Femur (tissue), 1 donor: ENCODE data around the gene LRRK1.

Experiments used
- DNase-seq: peaks from one replicate; pipeline ENCODE4 v3.0.0-alpha.2; 2017

Gene LRRK1

DNA sequence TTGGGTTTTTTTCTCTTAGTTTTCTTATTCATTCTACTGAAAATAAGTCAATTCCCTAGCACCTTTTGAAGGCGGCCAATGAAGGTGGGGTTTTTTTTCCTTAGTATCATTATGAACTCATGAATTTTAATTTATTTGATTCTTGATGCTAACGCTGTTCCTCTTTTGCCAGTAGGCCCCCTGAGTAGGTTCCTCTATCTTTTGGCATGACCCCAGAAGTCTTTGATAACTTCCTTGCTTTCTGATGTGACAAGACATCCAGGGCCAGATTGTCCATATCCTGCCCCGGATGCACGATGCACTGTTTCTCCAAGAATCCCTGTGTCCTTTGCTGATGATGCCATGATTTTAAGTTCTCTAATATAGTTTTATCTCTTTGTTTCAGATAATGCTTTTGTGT is 20.6 kb downstream of the LRRK1 start:
- no peak for DNase-seq

DNA sequence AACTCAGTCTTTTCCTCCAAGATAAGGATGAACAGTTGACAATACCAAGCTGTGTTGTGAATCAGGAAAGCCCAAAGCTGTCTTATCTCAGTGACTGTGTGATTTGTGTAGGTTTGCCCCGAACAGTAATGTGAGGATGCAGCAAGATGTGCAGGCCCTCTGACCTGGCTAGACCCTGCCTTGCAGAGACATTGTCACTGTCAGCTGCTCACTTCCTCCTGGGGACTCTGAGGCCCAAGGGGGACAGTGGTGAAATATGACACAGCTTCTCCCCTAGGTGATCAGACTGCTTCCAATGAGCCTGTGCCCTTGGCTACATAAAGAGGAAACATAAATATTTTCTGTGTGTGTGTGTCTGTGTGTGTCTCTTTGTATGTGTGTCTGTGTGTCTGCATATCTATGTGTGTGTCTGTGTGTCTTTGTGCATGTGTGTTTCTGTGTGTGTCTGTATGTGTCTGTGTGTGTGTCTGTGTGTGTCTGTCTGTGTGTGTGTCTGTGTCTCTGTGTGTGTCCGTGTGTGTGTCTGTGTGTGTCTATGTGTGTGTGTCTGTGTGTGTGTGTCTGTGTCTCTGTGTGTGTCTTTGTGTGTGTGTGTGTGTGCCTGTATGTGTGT is 21.7 kb downstream of the LRRK1 start:
- no peak for DNase-seq

- DNase-seq, result no peak
Observed at GRCh38 chr15:100941536-100941935, 22.4 kb downstream of the LRRK1 start.

DNA sequence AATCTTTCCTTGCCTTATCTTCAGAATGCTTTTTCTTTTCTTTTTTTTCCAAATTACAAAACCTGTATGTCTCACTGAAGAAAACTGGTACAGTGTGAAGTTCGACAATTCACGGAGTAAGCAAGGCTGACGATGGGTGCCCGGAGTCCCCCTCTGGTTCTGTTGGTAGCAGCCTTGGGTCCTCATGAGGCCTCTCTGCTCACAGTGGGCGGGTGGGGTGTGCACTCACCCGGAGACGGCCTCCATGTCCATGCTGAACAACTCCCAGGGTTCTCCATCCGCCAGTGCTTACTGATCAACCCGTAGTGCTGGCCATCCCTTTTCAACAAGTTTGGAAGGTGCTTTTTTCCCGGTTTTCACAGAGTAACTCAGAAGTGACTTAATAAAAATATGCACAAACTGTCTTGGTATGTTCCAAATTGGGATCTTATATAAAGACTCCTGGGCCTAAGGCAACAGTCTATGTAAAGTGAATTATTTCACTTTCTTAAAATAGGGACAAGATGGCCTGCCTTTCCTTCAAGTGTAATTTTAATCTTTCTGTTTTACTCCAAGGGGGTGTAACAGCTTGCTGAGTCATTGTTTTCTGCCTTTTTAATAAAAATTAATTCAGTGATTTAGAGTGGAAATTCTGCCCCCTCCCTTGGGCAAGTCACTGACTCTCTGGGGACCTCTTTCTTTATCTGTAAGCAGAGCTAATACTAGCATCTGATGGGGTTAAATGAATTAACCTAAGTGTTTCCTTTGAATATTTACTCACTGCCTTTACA is 23.7 kb downstream of the LRRK1 start:
- no peak for DNase-seq

DNA sequence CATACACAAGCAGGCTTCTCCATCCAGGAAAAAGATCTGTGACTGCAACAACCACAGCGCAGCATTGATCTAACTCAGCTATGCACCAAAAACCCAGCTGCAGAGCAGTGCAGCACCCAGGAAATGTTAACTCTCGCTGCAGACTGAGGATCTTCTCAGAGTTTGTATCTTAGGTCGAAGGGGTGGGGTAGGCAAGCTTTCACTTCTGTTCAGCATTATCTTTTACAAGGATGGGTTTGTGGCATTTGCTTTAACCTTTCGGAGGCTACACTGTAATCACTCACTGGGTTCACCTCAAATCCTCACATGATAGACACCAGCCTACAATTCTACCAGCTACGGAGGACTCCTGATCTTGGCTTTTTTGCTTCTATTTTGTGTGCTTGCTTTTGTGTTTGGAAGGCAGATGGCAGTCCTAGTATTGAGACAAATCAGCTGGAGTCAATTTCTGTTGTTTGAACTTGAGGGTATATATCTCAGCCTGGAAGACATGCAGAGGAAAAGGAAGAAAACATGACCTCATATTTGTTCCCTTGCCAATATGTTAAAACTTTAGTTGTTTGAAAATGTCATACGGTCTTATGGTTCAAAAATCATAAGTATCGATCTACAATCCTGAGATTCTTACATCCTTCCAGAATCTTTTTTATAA is 25.2 kb downstream of the LRRK1 start:
- no peak for DNase-seq

DNA sequence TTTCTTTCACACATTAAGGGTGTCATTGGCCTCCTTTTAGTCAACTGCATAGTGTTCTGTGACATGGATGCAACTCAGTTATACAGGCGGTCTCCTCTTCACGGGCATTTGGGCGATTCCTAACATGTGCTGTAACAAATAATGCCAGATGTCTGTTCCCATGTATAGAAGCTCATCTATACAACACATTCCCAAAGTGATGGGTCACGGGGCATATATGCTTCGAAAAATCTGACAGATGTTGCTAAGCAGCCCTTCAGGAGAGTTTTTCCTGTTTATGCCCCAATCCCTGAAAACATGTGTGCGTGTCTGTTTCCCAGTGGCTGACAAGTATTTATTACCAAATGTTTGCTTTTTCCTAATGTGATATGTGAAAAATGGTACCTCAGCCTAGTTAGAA is 25.8 kb downstream of the LRRK1 start:
- DNase-seq, result no peak

DNA sequence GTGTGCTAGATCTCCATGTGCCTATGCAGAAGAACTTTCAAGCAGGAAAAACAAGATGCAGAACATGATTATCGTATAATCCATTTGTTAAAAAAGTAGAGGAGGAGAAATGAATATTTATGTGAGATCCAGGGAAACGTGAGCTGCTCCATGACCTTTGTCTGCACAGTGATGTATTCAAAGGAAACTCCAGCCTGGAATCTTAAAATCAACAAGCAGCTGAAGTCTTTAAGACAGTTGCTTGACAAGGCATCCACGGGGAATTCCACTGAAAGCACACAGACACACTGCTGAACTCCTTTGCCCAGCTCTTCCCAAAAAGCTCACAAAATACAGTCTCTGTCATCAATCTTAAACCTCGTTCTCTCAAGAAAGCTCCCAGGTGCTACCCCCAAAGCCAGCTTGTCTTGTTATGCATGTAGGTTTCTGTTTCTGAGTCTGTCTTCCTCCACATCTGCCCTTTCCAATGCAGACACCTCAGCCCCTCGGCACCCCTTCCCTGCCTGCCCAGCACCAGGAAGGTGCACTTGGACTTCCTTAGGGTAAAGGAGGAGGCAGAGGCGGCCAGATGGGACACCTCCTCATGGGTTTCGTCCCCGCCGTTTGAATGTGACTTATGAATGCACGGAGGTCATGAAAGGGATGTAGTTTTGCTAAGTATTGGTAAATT is 28.7 kb downstream of the LRRK1 start:
- DNase-seq, result no peak

DNA sequence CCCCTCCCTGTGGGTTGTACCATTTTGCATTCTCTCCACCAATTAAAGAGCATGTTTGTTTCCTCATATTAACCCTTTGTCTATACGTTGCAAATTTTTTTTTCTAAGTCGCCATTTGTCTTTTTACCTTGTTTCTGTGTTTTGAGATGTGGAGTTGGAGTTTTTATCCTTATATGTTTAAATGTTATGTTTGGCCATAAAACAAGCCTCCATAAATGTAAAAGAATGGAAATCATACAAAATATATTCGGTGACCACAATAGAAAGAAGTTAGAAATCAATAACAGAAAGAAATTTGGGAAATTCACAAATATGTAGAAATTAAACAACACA is 29.2 kb downstream of the LRRK1 start:
- no peak for DNase-seq

GRCh38 chr15:100949691-100950090 is 30.5 kb downstream of the LRRK1 start:
- no peak for DNase-seq

GRCh38 chr15:100951965-100952364 is 32.8 kb downstream of the LRRK1 start:
- DNase-seq, result no peak

DNA sequence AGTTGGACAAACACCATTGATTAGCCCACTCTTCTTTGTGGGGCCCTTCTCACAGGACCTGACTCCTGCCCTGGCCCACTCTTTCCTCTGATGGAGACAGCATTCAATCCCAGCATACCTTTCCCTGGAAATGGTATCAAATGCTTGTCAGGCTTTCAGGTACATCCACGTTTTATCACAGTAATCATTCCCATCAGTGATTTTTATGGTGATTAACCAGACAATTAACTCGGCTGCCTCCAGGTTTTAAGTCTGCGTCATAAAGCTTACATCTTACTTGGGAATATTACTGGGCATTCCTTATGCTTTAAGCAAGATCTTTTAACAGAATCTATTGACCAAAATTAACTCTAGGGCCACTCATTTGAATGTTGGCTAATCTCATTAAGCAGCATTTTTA is 33.4 kb downstream of the LRRK1 start:
- DNase-seq, result no peak

GRCh38 chr15:100958326-100959065 is 39.3 kb downstream of the LRRK1 start:
- DNase-seq, result no peak

DNA sequence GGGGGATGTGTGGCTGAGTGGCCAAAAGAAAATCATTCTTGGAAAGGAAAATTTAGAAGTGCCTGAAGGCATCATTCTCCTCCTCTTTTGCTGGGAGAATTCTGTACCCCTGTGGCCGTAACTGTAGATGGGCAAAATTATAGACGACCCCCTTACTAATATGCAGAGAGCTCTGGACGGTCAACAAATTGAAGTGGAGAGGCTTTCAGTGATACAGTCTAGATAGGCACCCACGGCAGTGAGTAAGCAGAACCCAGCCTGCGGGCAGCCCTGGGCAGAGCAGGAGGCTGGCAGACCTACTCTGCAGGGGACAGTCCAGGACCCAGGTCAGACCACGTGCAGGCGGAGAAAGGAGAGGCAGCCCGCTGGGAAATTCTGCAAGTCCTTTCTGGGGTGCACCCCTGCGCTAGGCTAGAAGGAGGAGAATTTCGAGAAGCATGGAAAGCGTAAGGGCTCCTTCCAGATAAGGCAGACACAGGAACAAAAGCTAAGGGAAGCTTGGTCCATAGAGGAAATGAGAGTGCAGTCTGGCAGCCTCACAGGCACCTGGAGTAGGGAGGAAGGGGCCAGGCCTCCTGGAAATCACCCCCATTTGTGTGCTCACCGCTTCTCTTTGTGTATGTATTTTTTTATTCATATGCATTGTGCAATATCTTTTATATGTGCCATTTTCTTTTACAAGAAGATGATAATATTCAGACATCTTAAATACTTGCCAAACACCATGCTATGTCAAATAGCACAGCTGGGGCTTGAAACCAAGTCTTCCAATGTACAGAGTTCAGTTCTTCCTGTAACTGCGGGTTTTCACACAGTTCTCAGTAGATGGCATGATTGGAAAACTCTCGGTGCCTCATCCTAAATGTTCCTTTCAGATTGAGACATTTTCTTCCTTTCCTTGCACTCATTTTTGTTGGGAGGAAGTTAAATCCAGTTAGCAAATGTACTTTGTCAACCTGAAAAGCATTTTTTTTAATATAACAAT is 40.2 kb downstream of the LRRK1 start:
- DNase-seq, result no peak

GRCh38 chr15:100966997-100967396 is 47.8 kb downstream of the LRRK1 start:
- no peak for DNase-seq

DNA sequence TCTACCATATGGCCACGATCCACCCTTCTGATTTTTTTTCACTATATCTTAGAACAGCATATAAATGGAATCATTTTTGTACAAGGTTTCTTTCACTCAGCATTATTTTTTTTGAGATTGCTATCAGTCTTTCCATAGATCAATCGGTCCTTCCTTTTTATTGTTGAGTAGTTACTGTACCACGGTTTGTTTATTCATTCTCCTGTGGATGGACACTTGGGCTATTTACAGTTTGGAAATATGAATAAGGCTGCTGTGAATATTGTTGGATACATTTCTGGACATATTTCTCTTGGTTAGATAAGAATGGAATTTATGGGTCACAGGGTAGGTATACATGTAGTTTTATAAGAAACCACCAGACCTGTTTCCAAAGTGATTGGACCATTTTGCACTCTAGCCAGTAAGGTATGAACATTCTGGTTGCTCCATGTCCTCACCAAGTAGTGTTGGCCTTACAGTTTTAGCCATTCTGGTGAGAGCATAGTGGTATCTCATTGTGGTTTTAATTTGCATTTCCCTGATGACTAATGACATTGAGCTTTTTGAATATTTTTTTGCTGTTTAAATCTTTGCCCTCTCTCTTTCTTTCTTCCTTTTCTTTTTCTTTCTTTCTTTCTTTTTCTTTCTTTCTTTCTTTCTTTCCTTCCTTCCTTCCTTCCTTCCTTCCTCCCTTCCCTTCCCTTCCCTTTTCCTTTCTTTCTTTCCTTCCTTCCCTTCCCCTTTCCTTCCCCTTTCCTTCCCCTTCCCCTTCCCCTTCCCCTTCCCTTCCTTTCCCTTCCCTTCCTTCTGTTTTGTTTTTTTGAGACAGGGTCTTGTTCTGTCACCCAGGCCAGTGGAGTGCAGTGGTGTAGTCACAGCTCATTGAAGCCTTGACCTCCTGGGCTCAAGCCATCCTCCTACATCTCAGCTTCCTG is 49.2 kb downstream of the LRRK1 start:
- no peak for DNase-seq

DNA sequence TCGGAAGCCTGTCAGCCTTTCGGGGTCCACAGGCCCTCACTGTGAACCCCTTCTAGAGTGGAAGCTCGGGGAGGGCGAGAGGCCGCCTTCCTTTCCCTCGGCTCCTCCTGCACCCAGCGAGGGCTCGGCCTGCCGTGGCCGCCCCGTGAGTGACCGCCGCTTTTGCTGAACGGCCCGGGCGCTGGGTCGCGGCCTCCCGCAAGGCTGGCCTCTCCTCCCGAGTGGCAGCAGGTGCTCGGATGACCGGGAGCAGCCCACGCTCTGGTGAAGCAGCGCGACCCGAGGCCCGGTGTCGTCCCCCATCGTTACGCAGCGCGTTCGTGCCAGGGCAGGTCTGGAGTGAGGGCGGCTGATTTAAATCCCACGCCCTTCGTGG is 53.8 kb downstream of the LRRK1 start:
- DNase-seq, result no peak

- DNase-seq, result no peak
Observed at GRCh38 chr15:100973351-100974111, 54.4 kb downstream of the LRRK1 start.

DNA sequence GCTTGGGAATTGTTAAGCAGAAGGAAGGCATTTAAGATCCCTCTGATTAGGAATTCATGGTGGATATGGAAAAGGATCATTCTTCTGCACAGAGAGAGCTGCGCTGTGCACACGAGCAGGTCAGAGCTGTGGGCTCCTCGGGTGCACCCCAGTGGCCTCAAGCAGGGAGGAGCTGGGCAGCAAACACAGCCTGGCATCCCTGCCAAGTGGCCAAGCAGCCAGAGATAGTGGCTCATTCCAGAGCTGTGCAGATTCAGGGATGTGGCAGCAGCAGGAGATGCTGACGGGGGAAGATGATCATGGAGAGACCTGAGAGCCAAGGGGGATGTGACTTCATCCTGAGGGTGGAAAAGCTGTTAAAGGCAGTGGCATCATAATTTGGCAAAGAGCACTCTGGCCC is 55.9 kb downstream of the LRRK1 start:
- DNase-seq, result no peak

DNA sequence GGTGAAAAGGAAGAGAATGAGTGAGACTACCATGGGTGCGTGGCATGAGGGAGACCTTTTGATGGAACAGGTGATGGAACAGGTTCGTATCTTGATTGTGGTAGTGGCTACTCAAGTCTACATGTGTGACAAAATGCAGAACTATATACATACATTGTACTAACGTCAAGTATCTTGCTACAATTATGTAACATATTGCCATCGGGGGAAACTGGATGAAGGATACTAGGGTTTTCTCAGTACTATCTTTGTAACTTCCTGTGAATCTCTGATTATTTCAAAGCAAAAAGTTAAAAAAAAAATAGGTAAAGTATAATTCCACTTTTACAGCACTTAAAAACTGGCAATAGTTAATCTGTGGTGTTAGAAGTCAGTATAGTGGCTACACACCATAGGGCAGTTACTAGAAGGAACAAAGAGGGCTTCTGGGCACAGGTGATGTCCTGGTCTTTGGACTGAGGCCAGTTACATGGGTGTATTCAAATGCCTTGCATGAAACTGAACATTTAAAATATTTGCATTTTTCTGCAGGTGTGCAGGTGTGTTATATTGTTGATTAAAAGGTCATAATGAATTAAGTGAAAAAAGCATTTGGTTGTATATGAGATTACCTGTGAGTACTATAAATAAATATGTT is 61.4 kb downstream of the LRRK1 start:
- no peak for DNase-seq

DNA sequence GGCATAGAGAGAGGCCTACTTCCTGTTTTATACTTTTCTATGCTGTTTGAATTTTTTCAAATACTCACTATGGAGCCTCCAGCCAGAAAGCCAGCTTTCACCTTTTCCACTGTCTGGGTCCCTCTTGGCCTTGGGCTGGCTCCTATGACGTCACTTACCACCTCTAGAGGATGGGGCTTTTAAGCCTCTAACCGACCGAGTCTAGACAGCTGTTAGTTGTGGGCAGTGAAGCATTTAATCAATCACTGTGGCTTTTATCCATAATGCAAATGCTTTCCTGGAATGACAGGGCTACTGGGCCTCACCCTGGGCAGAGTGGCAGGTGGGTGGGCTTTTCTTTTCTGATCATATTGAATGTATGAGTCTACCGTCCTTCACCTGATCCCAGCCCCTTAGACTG is 61.9 kb downstream of the LRRK1 start:
- DNase-seq, result no peak
